Dermis microvascular lymphatic vessel endothelial cell (primary cell): Measurements from ENCODE around the gene SAMSN1. TPM values are rescaled to one million over a fixed set of nuclear protein-coding genes. Genes with fewer than 3 reads are reported as not detected.

Source experiments
- total RNA-seq: library from RNA; depleted of rRNA; stranded (reverse); fragments of >200 nt; gene quantifications from 2 replicates; pipeline ENCODE4 v1.2.1, GENCODE V29; 2014

Gene SAMSN1
- total RNA-seq, 1 donor from 2014 or later: 0.26 TPM

Other genes starting within 250 kb of the SAMSN1 start
- gene HSPA13, start 163.2 kb downstream of the SAMSN1 start, total RNA-seq: 36.3 and 39.2 TPM in 2 replicates